ENCODE measurements around the gene MAGEF1.

The MAGEF1 gene

DNA sequence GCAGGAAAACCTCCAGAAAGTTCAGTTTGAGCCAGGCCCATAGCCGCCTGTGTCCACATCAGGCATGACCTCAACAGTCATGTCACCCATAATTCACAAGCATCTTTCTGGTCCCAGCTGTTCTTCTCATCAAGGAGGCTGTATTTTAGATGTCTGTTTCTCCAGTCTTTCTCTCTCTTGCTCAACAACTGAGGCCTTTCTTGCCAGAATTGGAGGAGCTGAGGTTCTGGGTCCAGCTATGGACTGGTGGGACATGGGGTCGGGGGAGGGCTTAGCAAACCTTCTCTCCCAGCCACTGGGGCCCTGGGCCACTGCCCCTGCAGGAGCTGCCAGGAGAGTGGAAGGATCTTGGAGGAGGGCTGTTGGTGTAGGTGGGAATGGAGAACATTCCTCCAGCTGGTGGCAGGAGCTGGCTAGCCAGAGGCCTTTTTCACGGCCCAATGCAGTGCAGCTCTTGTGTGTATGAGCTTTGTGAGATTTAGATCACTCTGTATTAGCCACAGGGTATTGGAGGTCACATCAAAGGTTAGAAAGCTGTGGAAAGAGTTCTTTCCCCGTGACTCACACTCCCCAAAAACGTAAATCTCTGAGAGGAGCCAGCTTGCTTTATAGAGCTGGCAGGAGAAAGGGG is 23.5 kb downstream of the MAGEF1 start:
- no peak for DNase-seq

DNA sequence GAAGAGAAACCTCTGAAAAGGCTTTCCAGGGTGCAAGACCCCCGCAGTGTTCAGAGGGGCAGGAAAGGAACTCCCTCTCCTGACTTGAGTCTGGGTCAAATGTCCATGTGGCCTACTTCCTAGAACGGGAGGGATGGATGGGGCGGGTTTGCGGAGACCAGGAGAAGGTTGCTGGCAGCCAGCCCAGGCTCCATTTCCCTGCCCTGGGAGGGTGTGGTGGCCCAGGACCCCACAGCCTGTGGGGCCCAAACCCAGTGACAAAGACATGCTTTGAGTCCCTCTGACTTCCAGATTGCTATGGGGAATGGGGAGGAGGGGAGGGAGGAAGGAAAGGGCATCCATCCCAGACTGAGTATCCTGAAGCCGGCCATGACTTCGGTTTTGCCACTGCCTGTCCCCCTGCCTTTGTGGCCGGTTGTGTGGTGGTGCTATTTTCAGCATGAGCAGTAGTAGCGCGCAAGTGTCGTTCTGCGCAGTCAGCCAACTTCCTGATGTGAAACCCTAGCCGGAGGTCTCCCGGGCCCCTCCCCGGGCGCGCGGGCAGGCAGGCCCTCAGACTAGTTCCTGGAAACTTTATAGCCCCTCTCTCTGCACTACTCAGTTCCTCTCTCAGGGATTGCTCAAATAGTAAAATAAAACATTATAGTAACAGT is 24.4 kb downstream of the MAGEF1 start:
- DNase-seq, result no peak

DNA sequence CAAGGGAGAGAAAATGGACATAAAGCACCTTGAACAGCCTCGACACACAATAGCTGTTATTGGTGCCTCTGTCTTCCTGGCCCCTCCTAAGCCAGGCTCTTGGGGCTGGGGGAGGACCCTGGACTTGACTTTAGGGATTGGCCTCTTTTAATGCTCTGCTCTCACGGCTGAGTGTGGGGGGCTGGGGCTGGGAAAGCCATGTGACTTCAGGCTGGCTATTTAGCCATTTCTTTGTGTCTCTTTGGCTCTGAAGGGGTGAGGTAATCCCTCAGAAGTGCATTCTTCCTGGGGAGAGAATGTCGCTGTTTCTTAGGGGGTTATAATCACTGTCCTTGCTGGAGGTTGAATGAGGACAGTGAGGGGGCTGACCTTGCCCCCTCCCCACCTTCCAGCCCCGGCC is 26.2 kb downstream of the MAGEF1 start:
- DNase-seq, result no peak

DNA sequence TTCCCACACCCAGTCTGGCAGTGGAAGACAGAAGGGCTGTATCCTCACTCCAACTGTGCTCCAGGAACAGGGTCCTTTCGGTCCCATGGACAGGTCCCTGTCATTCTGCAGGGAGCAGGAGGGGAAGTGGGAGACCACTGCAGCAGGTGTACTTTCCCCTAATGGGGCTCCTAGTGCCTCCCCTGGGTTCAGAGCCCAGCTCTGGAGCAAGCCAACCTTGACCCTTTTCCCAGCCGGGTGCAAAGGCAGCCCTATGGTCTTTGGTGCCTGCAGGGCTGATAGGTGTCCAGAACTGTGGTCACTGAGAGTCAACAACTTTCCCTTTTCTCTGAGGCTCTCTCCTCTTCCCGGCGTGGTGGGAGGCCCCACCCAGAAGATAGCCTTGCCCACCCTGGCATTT is 26.8 kb downstream of the MAGEF1 start:
- DNase-seq, result no peak

DNA sequence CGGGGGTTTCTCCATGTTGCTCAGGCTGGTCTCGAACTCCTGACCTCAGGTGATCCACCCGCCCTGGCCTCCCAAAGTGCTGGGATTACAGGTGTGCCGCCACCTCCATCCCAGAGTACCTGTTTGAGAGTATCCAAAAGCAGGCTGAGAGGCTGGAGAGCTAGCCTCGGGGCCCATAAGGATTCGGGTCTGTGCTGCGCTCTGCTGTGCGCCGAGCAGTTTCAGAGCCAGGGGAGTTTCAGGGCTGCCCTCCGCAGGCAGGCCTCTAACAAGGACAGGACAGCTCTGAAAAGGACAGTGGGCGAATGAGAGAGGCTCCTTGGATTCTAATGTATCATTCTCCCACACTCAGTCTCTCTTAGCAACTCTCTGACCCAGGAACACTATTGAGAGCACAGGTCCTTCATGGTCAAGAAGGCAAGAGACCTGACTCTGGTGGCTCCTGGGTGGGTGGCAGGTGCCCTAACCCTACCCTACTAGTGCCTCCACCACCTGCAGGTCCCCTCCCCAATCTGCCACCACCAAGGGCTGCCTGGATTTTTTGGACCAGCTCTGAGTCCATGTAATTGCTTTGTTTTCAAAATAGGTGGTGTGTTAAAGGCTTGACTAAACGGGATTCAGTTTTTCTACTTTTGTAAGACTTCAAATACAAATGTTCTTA is 27.8 kb downstream of the MAGEF1 start:
- DNase-seq, result no peak

DNA sequence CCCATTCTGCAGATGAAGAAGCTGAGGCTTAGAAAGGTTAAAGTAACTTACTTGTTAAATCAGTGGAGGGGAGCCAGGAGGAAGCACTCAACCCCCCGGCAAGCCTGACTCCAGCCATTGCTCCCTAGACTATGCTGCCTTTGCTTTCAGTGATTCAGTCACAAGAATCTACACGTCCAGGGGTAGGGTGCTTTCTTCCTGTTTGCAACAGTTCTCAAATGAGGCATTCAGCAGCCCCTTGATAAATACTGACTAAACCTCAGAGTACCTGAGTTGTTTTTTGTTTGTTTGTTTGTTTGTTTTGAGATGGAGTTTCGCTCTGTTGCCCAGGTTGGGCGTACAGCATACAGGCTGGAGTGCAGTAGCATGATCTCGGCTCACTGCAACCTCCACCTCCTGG is 28.6 kb downstream of the MAGEF1 start:
- DNase-seq, result no peak

- no peak for DNase-seq
Observed at GRCh38 chr3:184682671-184683070, 29.2 kb downstream of the MAGEF1 start.

DNA sequence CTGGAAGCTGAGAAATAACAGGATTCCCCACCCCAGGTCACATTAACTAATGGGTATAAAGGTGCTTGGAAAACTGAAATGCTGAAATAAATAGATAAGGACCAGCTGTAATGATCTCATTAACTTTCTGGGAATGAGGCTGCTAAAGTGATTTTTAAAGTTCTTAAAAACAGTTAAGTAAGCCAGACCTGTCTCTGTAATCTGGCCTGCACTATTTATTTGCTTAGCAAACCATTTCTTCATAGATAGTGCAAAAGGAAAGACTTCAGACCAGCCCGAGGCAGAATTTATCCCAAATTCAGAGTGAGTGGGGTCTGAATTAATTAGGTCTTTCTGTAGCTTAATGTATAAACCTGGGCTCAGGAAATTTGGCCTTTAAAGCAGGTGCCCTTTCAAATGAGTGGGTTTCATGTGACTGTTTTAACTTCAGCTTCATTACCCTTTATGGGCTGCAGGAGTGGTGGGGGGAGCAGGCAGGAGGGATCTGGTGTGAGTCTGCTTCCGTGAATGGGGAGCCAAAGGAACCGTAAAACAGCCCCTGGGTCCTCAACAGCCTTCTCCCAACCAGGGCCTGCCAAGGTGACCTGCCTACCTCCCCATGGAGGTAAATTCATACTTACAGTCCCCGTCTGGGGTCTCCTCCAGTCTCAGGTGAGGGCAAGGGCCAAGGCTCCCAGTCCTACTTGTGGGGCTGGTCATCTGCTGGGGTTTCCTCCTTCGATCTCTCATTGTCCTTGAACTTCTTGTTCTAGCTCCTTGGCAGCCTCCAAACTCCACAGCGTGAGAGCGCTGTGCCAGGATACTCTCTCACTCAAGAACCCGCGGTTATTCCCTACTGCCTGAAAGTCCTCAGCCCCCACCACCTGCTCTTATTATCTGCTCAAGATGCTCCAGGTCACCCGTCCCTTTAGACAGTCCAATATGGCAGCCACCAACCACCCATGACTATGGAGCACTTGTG is 31.2 kb downstream of the MAGEF1 start:
- DNase-seq, result no peak

GRCh38 chr3:184679056-184679816 is 32.6 kb downstream of the MAGEF1 start:
- no peak for DNase-seq

DNA sequence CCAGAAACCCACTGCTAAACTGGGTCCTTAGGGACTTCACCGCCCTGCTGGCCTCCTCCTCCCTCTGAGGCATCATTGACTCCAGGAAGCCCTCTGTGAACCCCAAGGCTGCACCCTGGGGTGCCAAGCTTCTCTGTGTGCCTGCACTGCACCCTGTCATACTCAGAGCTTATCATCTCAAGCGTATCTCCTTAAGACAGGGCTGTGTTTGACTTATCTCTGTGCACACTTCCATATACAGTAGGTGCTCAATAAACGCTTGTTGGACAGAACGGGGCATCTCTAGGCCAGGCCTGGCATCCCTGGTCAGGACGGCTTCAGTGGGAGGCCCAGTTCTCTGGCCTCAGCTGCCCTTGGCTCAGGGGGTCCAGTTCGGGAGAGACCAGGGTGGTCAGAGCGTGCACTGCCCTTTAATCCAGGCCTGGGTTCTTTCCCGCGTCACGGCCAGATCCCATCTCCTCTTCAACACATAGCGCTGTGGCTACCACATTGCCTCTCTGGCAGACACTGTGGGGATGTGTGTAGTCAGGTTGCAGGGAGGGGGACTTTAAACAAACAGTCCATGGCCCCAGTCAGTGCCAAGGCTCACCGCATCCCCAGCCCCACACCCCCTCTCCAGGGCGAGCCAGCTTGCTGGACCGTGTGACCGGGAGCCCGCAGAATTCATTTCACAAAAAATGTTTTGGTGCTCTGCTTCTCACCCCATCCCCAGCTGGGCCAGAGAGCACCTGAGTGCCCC is 33.4 kb downstream of the MAGEF1 start:
- DNase-seq, result no peak

GRCh38 chr3:184677344-184678316 is 34.2 kb downstream of the MAGEF1 start:
- DNase-seq, result no peak

GRCh38 chr3:184676927-184677326 is 34.9 kb downstream of the MAGEF1 start:
- DNase-seq, result no peak

DNA sequence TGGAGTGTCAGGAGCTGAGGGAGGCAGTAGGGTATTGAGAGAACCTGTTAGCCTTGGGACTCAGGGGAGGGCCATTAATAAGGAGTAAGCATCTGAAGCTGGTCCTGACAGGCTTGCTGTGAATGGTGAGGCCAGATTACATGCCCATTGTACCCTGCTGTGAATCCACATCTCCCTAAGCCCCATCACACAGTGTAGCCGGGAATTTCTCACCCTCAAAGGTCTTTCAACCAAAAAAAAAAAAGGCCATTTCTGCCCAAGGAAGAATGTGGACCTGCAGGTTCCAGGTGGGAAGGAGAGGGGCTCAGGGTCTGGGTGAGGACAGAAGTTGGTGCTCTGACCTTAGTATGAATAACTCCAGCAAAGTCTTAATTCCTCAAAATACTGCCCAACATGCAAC is 37.2 kb downstream of the MAGEF1 start:
- no peak for DNase-seq

GRCh38 chr3:184672977-184673870 is 38.6 kb downstream of the MAGEF1 start:
- no peak for DNase-seq

GRCh38 chr3:184672335-184672734 is 39.5 kb downstream of the MAGEF1 start:
- DNase-seq, result no peak

GRCh38 chr3:184670091-184670602 is 41.7 kb downstream of the MAGEF1 start:
- DNase-seq, result no peak

DNA sequence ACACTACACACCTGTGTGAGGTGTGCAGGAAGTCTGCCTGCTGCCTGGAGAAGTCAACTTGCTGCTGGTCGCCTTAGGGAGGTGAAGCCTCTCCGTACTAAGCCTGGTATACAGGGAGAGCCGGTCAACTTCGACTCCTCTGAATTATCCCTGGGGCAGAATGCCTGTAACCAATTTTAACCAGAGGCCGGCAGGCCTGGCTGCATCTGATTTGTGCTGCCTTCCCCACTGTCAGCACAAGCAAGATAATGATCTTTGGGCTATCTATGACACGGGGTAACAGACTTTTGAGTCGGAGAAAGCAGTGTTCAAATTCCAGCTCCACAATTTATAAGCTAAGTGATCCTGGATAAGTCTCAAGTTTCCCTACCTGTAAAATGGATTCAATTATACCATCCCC is 42.3 kb downstream of the MAGEF1 start:
- DNase-seq, result no peak

GRCh38 chr3:184666442-184666841 is 45.4 kb downstream of the MAGEF1 start:
- DNase-seq, result no peak

DNA sequence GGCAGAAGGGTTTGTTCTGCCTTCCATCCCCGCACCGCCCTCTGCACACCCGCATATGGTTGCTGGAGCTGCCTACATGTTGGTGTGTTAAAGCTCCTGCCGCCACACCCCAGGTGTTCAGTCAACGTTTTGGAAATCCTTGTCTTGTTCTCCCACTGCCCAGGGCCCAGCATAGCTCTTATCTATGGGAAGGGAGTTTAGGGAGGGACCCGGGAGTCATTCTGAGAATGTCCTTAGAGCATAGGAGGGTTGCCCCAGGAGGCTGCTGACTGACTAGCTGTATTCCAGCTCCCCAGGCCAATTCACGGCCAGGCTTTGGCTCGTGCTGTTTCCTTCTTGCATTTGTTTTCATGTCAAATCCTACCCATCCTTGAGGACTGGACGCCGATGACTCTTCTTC is 46.8 kb downstream of the MAGEF1 start:
- DNase-seq, result no peak

All from NCI-H446 (cell line).